ENCODE results near the gene DHCR7. TPM values are rescaled to one million over a fixed set of nuclear protein-coding genes. Genes with fewer than 3 reads are reported as not detected.

DHCR7 gene
- total and polyA plus RNA-seq, 3 experiments from 2014 or later = 19.6 to 42.8 (median 41.5) TPM

DNA sequence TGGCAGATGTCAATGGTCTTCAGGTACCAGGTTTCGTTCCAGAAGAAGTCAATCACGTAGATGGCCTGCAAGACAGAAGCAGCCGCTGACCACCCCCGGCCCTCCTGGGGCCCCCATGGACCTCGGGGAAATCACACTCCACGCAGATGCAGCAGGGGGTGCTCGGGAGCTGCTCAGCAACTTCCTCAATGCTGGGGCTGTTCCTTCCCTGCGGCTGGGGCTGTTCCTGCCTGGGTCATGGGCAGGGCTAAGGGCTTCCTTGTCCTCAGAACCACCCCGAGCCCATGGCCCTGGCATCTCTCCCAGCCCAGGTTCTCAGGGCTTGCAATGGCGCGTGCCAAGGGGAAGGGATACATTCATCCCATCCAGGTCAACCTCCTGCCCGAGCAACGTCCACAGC is 10.3 kb downstream of the DHCR7 start:
- H3K27me3 ChIP-seq (ENCODE audit: insufficient read depth, low read length, poor library complexity, severe bottlenecking) = no peaks in the 10 kb centered on the region
- H3K36me3 ChIP-seq (ENCODE audit: insufficient read depth, low read length) = peaks cover 11% of the 10 kb centered on the region
- H3K4me3 Mint-ChIP-seq = no peak overlapping the region
- H3K27ac Mint-ChIP-seq = no peak overlapping the region
- ChIA-PET CTCF (interaction anchor here (1.7 kb wide), 1 partner anchor 9 kb away, joined by 5 read pairs; the partner anchor contains the start of gene DHCR7), POLR2A (interaction anchor here (0.6 kb wide), 1 partner anchor 120 kb away, joined by 3 read pairs; no protein-coding TSS in a partner anchor)
- peaks cover 0 to 72% (median 12%) of the 10 kb centered on the region in 3 donors for H3K36me3 Mint-ChIP-seq
- H3K4me3 ChIP-seq (ENCODE audit: low read length) = no peak overlapping the region
- H3K27me3 Mint-ChIP-seq = no peaks in the 10 kb centered on the region
- no peaks in the 10 kb centered on the region for H3K9me3 ChIP-seq (ENCODE audit: low read length)
- no peak overlapping the region for H3K27ac ChIP-seq (ENCODE audit: low read depth, low read length)
- H3K9me3 Mint-ChIP-seq = no peaks in the 10 kb centered on the region
- no peaks in the 10 kb centered on the region for H3K4me1 ChIP-seq (ENCODE audit: insufficient read depth, low read length)
- no peaks in the 10 kb centered on the region for H3K4me1 Mint-ChIP-seq
- no peak for DNase-seq

DNA sequence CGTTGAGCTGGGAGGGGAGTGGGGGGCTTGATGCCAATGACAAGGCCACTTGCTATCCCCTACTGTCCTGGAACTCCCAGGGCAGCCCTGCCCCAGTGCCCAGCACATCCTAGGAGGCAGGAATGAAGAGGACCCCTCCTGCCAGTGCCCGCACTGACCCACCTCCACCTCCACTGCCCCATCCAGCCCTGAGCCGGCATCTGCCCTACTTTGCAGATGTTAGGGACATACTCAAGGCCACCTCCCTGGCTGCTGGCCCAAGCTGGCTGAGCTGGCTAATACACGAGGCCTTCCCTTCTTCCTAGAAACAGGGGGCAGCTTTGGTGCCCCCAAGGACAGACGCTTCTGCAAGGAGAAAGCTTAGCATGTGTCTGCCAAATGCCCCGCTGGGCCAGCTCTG is 10.8 kb downstream of the DHCR7 start:
- Histone ChIP-seq H3K4me3 (ENCODE audit: low read length) (no peak overlapping the region), H3K36me3 (ENCODE audit: insufficient read depth, low read length) (peaks cover 11% of the 10 kb centered on the region), H3K27ac (ENCODE audit: low read depth, low read length) (no peak overlapping the region), H3K4me1 (ENCODE audit: insufficient read depth, low read length) (no peaks in the 10 kb centered on the region), H3K27me3 (ENCODE audit: insufficient read depth, low read length, poor library complexity, severe bottlenecking) (no peaks in the 10 kb centered on the region), H3K9me3 (ENCODE audit: low read length) (no peaks in the 10 kb centered on the region)
- Mint-ChIP-seq H3K9me3 (no peaks in the 10 kb centered on the region), H3K36me3 (peaks cover 0 to 68% (median 10%) of the 10 kb centered on the region in 3 donors), H3K27me3 (no peaks in the 10 kb centered on the region), H3K4me3 (no peak overlapping the region), H3K27ac (peak overlapping the region in 1 of 8 donors; percentile 41), H3K4me1 (no peaks in the 10 kb centered on the region)
- ChIA-PET POLR2A (no interaction called here), CTCF (no interaction called here)
- DNase-seq = no peak

GRCh38 chr11:71436861-71437260 is 11.3 kb downstream of the DHCR7 start:
- Histone ChIP-seq H3K27me3 (ENCODE audit: insufficient read depth, low read length, poor library complexity, severe bottlenecking) (no peaks in the 10 kb centered on the region), H3K4me3 (ENCODE audit: low read length) (no peak overlapping the region), H3K4me1 (ENCODE audit: insufficient read depth, low read length) (no peaks in the 10 kb centered on the region), H3K9me3 (ENCODE audit: low read length) (no peaks in the 10 kb centered on the region), H3K36me3 (ENCODE audit: insufficient read depth, low read length) (peaks cover 11% of the 10 kb centered on the region), H3K27ac (ENCODE audit: low read depth, low read length) (no peak overlapping the region)
- H3K9me3 Mint-ChIP-seq = no peaks in the 10 kb centered on the region
- H3K27me3 Mint-ChIP-seq = no peaks in the 10 kb centered on the region
- CTCF ChIA-PET = no interaction called here
- H3K27ac Mint-ChIP-seq = peak overlapping the region in 2 of 8 donors; percentile 51 to 55
- H3K4me1 Mint-ChIP-seq = no peaks in the 10 kb centered on the region
- POLR2A ChIA-PET = no interaction called here
- no peak for DNase-seq
- H3K36me3 Mint-ChIP-seq = peaks cover 0 to 63% (median 10%) of the 10 kb centered on the region in 3 donors
- H3K4me3 Mint-ChIP-seq = peak overlapping the region in 1 of 7 donors; percentile 12

DNA sequence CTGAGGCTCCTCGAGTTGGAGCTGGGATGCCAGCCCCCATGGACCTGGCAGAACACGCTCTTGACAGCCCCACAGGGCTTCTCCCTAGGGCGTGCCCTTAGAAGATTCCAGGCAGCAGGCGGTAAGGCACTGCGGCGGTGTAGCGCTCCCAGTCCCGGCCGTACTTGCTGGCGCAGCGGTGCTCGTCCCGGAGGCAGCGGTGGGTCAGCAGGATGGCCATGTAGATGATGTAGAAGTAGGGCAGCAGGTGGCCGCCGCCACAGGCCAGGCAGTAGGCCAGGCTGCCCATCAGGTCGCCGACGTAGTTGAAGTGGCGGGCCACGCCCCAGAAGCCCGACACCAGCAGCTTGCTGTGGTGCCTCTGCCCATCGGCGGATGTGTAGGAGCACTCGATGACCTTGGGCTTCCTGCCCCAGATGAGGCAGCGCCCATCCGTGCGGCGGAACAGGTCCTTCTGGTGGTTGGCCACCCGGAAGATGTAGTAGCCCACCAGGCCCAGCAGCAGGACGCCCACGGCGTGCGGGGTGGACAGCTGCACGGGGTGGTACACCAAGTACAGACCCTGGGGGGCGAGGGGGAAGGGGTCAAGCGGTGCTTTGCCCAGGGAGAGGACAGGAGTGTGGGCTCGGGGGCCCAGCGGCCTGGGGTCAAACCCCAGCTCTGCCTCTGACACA is 12.8 kb downstream of the DHCR7 start:
- ChIA-PET POLR2A (no interaction called here), CTCF (no interaction called here)
- Mint-ChIP-seq H3K4me3 (no peak overlapping the region), H3K4me1 (no peaks in the 10 kb centered on the region), H3K27me3 (no peaks in the 10 kb centered on the region), H3K36me3 (peaks cover 0 to 52% (median 10%) of the 10 kb centered on the region in 3 donors), H3K9me3 (no peaks in the 10 kb centered on the region), H3K27ac (no peak overlapping the region)
- Histone ChIP-seq H3K27ac (ENCODE audit: low read depth, low read length) (no peak overlapping the region), H3K27me3 (ENCODE audit: insufficient read depth, low read length, poor library complexity, severe bottlenecking) (no peaks in the 10 kb centered on the region), H3K4me1 (ENCODE audit: insufficient read depth, low read length) (no peaks in the 10 kb centered on the region), H3K4me3 (ENCODE audit: low read length) (no peak overlapping the region), H3K36me3 (ENCODE audit: insufficient read depth, low read length) (peaks cover 11% of the 10 kb centered on the region), H3K9me3 (ENCODE audit: low read length) (no peaks in the 10 kb centered on the region)
- no peak for DNase-seq

- H3K4me1 ChIP-seq (ENCODE audit: insufficient read depth, low read length) = no peaks in the 10 kb centered on the region
- no peaks in the 10 kb centered on the region for H3K4me1 Mint-ChIP-seq
Measured at GRCh38 chr11:71434576-71435130, 13.5 kb downstream of the DHCR7 start.

DNA sequence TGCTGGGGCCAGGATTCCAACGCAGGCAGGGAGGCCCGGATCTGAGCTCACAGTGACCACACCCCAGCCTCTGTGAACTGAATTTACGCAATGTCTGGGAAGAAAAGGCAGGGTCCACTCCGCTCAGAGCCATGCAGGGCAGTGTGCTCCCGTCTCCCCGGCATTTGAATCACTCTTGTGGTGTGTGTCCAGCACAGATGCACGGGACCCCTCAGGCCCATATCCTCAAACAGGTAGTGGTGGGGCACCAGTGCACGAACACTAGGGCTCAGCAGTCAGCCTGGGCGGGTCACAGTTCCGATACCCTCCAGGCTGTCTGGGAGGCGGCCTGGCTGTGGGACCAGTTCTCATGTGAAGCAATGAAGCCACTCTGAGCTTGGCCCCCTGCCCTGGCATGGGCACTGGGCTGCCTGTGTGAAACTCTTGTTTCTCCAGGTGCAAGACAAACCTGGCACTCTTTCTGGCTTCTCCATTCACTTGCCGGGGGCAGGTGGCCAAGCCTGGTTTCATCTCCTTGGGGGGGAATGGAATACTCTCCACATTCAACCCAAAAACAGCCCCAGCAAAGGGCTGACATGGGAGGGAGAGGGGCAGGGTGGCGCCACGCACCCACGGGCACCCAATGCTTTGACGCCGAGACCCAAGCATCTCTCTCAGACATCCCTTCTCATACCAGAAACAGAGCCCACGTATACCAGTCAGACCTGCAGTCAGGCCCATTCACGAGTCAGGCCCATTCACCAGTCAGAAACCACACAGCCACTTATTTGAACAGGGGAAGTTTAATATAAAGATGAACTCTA is 14.3 kb downstream of the DHCR7 start:
- no peaks in the 10 kb centered on the region for H3K4me1 ChIP-seq (ENCODE audit: insufficient read depth, low read length)
- DNase-seq = no peak
- H3K27ac ChIP-seq (ENCODE audit: low read depth, low read length) = no peak overlapping the region
- Mint-ChIP-seq H3K36me3 (peaks cover 0 to 36% (median 6%) of the 10 kb centered on the region in 3 donors), H3K4me1 (no peaks in the 10 kb centered on the region), H3K4me3 (no peak overlapping the region), H3K9me3 (no peaks in the 10 kb centered on the region), H3K27me3 (peaks cover 2 to 4% of the 10 kb centered on the region in 2 donors), H3K27ac (no peak overlapping the region)
- no peaks in the 10 kb centered on the region for H3K27me3 ChIP-seq (ENCODE audit: insufficient read depth, low read length, poor library complexity, severe bottlenecking)
- no peaks in the 10 kb centered on the region for H3K9me3 ChIP-seq (ENCODE audit: low read length)
- ChIA-PET CTCF (no interaction called here), POLR2A (no interaction called here)
- no peak overlapping the region for H3K4me3 ChIP-seq (ENCODE audit: low read length)
- H3K36me3 ChIP-seq (ENCODE audit: insufficient read depth, low read length) = no peaks in the 10 kb centered on the region

More at GRCh38 chr11:71434576-71435130, 13.5 kb downstream of the DHCR7 start:
- H3K4me3 ChIP-seq (ENCODE audit: low read length) = no peak overlapping the region
- DNase-seq = no peak
- H3K27ac ChIP-seq (ENCODE audit: low read depth, low read length) = no peak overlapping the region
- H3K9me3 ChIP-seq (ENCODE audit: low read length) = no peaks in the 10 kb centered on the region
- H3K36me3 Mint-ChIP-seq = peaks cover 0 to 44% (median 6%) of the 10 kb centered on the region in 3 donors
- H3K27me3 Mint-ChIP-seq = no peaks in the 10 kb centered on the region
- ChIA-PET CTCF (no interaction called here), POLR2A (no interaction called here)
- H3K27ac Mint-ChIP-seq = no peak overlapping the region
- H3K9me3 Mint-ChIP-seq = no peaks in the 10 kb centered on the region
- H3K4me3 Mint-ChIP-seq = no peak overlapping the region
- H3K36me3 ChIP-seq (ENCODE audit: insufficient read depth, low read length) = peaks cover 4% of the 10 kb centered on the region
- H3K27me3 ChIP-seq (ENCODE audit: insufficient read depth, low read length, poor library complexity, severe bottlenecking) = no peaks in the 10 kb centered on the region

GRCh38 chr11:71432761-71433647 is 15.2 kb downstream of the DHCR7 start:
- no peaks in the 10 kb centered on the region for H3K36me3 ChIP-seq (ENCODE audit: insufficient read depth, low read length)
- no peak overlapping the region for H3K27ac ChIP-seq (ENCODE audit: low read depth, low read length)
- H3K4me1 Mint-ChIP-seq = no peaks in the 10 kb centered on the region
- peaks cover 0 to 28% (median 4%) of the 10 kb centered on the region in 3 donors for H3K36me3 Mint-ChIP-seq
- ChIA-PET POLR2A (no interaction called here), CTCF (no interaction called here)
- H3K4me3 ChIP-seq (ENCODE audit: low read length) = no peak overlapping the region
- no peaks in the 10 kb centered on the region for H3K4me1 ChIP-seq (ENCODE audit: insufficient read depth, low read length)
- H3K27me3 ChIP-seq (ENCODE audit: insufficient read depth, low read length, poor library complexity, severe bottlenecking) = no peaks in the 10 kb centered on the region
- peak overlapping the region in 1 of 8 donors; percentile 17 for H3K27ac Mint-ChIP-seq
- H3K9me3 Mint-ChIP-seq = no peaks in the 10 kb centered on the region
- DNase-seq = no peak
- no peaks in the 10 kb centered on the region for H3K9me3 ChIP-seq (ENCODE audit: low read length)
- H3K4me3 Mint-ChIP-seq = no peak overlapping the region
- peaks cover 2 to 4% of the 10 kb centered on the region in 2 donors for H3K27me3 Mint-ChIP-seq

Data from CD8-positive, alpha-beta memory T cell (primary cell).